ENCODE measurements around the gene KRTAP4-9.

DNA sequence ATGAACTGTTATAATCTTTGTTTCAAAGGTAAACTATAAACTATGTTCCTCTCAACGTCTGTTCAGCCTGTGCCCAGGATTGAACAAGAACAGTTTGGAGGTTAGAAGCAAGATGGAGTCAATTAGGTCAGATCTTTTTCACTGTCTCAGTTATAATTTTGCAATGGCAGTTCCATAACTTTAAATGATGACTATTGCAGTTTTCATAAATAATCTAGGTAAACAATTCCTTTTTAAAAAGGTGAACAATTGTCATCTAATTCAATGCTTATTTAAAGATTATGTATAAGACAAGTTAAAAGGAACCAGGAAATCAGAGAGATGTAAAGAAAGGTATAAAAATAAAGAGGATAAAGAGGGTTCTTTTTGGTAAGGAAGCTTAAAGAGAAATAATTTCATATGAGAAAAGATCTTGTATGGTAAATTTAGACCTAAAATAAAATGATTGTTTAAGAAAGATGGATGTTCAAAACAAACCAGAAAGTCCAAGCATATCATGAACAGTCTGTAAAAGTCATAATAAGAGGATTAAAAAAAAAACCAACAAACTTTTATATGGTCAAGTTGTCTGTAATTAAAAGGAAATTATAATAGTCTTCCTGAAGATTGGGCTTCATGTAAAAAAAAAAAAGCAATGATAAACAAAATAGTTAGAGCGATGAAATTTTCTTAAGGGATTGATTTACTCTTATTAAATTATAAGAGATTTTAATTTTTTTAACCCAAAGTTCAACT, 6.1 kb downstream of the KRTAP4-9 start:
- TF ChIP-seq, protein P1, sequence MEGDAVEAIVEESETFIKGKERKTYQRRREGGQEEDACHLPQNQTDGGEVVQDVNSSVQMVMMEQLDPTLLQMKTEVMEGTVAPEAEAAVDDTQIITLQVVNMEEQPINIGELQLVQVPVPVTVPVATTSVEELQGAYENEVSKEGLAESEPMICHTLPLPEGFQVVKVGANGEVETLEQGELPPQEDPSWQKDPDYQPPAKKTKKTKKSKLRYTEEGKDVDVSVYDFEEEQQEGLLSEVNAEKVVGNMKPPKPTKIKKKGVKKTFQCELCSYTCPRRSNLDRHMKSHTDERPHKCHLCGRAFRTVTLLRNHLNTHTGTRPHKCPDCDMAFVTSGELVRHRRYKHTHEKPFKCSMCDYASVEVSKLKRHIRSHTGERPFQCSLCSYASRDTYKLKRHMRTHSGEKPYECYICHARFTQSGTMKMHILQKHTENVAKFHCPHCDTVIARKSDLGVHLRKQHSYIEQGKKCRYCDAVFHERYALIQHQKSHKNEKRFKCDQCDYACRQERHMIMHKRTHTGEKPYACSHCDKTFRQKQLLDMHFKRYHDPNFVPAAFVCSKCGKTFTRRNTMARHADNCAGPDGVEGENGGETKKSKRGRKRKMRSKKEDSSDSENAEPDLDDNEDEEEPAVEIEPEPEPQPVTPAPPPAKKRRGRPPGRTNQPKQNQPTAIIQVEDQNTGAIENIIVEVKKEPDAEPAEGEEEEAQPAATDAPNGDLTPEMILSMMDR (IDR thresholded peaks at IDR 0.05), result no peak
- TF ChIP-seq POLR2A (IDR thresholded peaks at IDR 0.05; ENCODE audit: low read depth) (no peak), POLR2AphosphoS5 (IDR thresholded peaks at IDR 0.05) (no peak)

Data from esophagus muscularis mucosa (tissue), 3 donors.